Neutrophil (primary cell): ENCODE results near the gene DNAAF1.

Experiments
- H3K27ac ChIP-seq: fragments of 200-600 bp; sonication (generic); 2 replicates; pipeline ENCODE4 v1.5.1; 2016; ENCODE audit warnings: mild to moderate bottlenecking, moderate library complexity
- H3K27me3 ChIP-seq: fragments of 200-600 bp; sonication (generic); 2 replicates; pipeline ENCODE4 v1.6.0; 2016; ENCODE audit warnings: mild to moderate bottlenecking
- H3K36me3 ChIP-seq: fragments of 200-600 bp; sonication (generic); 2 replicates; pipeline ENCODE4 v1.5.1; 2017
- H3K4me1 ChIP-seq, 2 experiments: fragments of 200-600 bp in 1 of 2; sonication (generic) in 1 of 2; 1 replicate in 1 of 2; 2 replicates in 1 of 2; pipeline versions ENCODE4 v1.5.1 to v1.6.1; 2013 to 2016; ENCODE audit warnings: low read depth in 1 of 2, low read length in 1 of 2, mild to moderate bottlenecking in 1 of 2, moderate library complexity in 1 of 2; ENCODE audit not compliant: control insufficient read depth in 1 of 2, insufficient read depth in 1 of 2
- H3K4me3 ChIP-seq, 2 experiments: fragments of 200-600 bp in 1 of 2; sonication (generic) in 1 of 2; 1 replicate in 1 of 2; 2 replicates in 1 of 2; pipeline ENCODE4 v1.5.1; 2013 to 2016; ENCODE audit warnings: low read depth in 1 of 2, low read length in 1 of 2, mild to moderate bottlenecking in 1 of 2, moderate library complexity in 1 of 2
- H3K9me3 ChIP-seq: fragments of 200-600 bp; sonication (generic); 2 replicates; pipeline ENCODE4 v1.5.1; 2016
- CTCF ChIP-seq: fragments of 200-600 bp; sonication (generic); IDR thresholded peaks from 2 replicates; pipeline ENCODE4 v1.5.1; 2016; ENCODE audit warnings: antibody characterized with exemption

Gene DNAAF1

GRCh38 chr16:84119368-84119767 lies 25.7 kb upstream of the DNAAF1 start:
- Histone ChIP-seq H3K4me1 (peaks cover 22 to 23% of the 10 kb centered on the region in 2 experiments), H3K4me3 (no peak overlapping the region), H3K9me3 (no peaks in the 10 kb centered on the region), H3K27ac (no peak overlapping the region), H3K36me3 (peaks cover 21% of the 10 kb centered on the region), H3K27me3 (no peaks in the 10 kb centered on the region)
- TF ChIP-seq CTCF: no peak

- no peak for TF ChIP-seq CTCF
- Histone ChIP-seq H3K27ac (no peak overlapping the region), H3K27me3 (no peaks in the 10 kb centered on the region), H3K4me1 (peaks cover 21% of the 10 kb centered on the region in 2 experiments), H3K36me3 (peaks cover 23% of the 10 kb centered on the region), H3K4me3 (no peak overlapping the region), H3K9me3 (no peaks in the 10 kb centered on the region)
Measured at GRCh38 chr16:84120023-84120422, 25.1 kb upstream of the DNAAF1 start.

- peaks cover 23% of the 10 kb centered on the region for H3K36me3 ChIP-seq
- TF ChIP-seq CTCF: no peak
- H3K27ac ChIP-seq: no peak overlapping the region
- no peaks in the 10 kb centered on the region for H3K9me3 ChIP-seq
- no peaks in the 10 kb centered on the region for H3K27me3 ChIP-seq
- H3K4me1 ChIP-seq: peaks cover 11% of the 10 kb centered on the region in 2 experiments
- H3K4me3 ChIP-seq: no peak overlapping the region
Measured at GRCh38 chr16:84121007-84121406, 24.1 kb upstream of the DNAAF1 start.

- Histone ChIP-seq H3K27ac (no peak overlapping the region), H3K4me1 (no peaks in the 10 kb centered on the region), H3K9me3 (no peaks in the 10 kb centered on the region), H3K27me3 (no peaks in the 10 kb centered on the region), H3K4me3 (no peak overlapping the region), H3K36me3 (peaks cover 39% of the 10 kb centered on the region)
- TF ChIP-seq CTCF: no peak
Measured at GRCh38 chr16:84124257-84125073, 20.6 kb upstream of the DNAAF1 start.

- H3K36me3 ChIP-seq: peaks cover 27% of the 10 kb centered on the region
- no peak for TF ChIP-seq CTCF
Measured at GRCh38 chr16:84131117-84131516, 14.0 kb upstream of the DNAAF1 start.

More at GRCh38 chr16:84131117-84131516, 14.0 kb upstream of the DNAAF1 start:
- H3K27me3 ChIP-seq: no peaks in the 10 kb centered on the region
- H3K9me3 ChIP-seq: no peaks in the 10 kb centered on the region
- no peak overlapping the region for H3K4me3 ChIP-seq
- no peaks in the 10 kb centered on the region for H3K4me1 ChIP-seq
- H3K27ac ChIP-seq: no peak overlapping the region
